CD4-positive, alpha-beta T cell treated with Interleukin-6 at 100 ng/mL for 8 hours (primary cell): ENCODE results near the gene HMX1.

Experiments
- DNase-seq: peaks from one replicate; pipeline ENCODE4 v3.0.0-alpha.2; 2020; ENCODE audit warnings: mixed read lengths, low spot score

The HMX1 gene

GRCh38 chr4:8819473-8820177, 52.0 kb downstream of the HMX1 start:
- no peak for DNase-seq

GRCh38 chr4:8819019-8819418, 52.6 kb downstream of the HMX1 start:
- no peak for DNase-seq

GRCh38 chr4:8818063-8818881, 53.4 kb downstream of the HMX1 start:
- DNase-seq, result no peak

- DNase-seq, result no peak
These were observed 53.9 kb downstream of the HMX1 start for GRCh38 chr4:8817813-8818062.

- no peak for DNase-seq
These were observed 54.4 kb downstream of the HMX1 start for GRCh38 chr4:8817096-8817812.
